K562 (cell line): ENCODE data around the gene POLR3K. TPM values are rescaled to one million over a fixed set of nuclear protein-coding genes. Genes with fewer than 3 reads are reported as not detected.

Experiments used
- ADNP ChIP-seq: fragments of 200-800 bp; sonication (Bioruptor generic); IDR thresholded peaks from 2 replicates; pipeline ENCODE4 v1.6.1; 2016; ENCODE audit warnings: missing genetic modification characterization, missing compliant biosample characterization
- CEBPB ChIP-seq: fragments of 450-650 bp; IDR thresholded peaks from 2 replicates; pipeline ENCODE4 v1.6.1; 2016; ENCODE audit warnings: missing genetic modification characterization, missing compliant biosample characterization
- COPS2 ChIP-seq: fragments of 450-650 bp; conservative IDR thresholded peaks from 2 replicates; pipeline ENCODE4 v1.6.1; 2016; ENCODE audit warnings: mild to moderate bottlenecking, moderate library complexity
- KAT8 ChIP-seq: fragments of 450-650 bp; IDR thresholded peaks from 2 replicates; pipeline ENCODE4 v1.6.1; 2016; ENCODE audit warnings: low read depth, mild to moderate bottlenecking
- KLF10 ChIP-seq: fragments of 250-450 bp; sonication (Bioruptor Pico); IDR thresholded peaks from 2 replicates; pipeline ENCODE4 v1.6.1; 2021; ENCODE audit warnings: matching md5 sums
- PML ChIP-seq: IDR thresholded peaks from 2 replicates; pipeline ENCODE4 v1.6.1; 2012; ENCODE audit warnings: low read length, inconsistent platforms
- PPARD ChIP-seq: fragments of 250-450 bp; sonication (Bioruptor Pico); IDR thresholded peaks from 2 replicates; pipeline ENCODE4 v1.8.0; 2022; ENCODE audit warnings: inconsistent platforms, mild to moderate bottlenecking, moderate library complexity
- RERE ChIP-seq: sonication (generic); formaldehyde crosslinking; IDR thresholded peaks from 2 replicates; pipeline ENCODE4 v1.8.0; 2023; ENCODE audit warnings: missing genetic modification reagents, mild to moderate bottlenecking, borderline replicate concordance
- SAFB ChIP-seq: fragments of 200-400 bp; formaldehyde crosslinking; IDR thresholded peaks from 2 replicates; pipeline ENCODE4 v1.6.1; 2017; ENCODE audit warnings: low read depth, low read length, borderline replicate concordance
- TEAD1 ChIP-seq, 2 experiments: fragments of 450-650 bp in 1 of 2; sonication (generic) in 1 of 2; formaldehyde crosslinking; IDR thresholded peaks; 2 replicates each; pipeline versions ENCODE4 v1.4.0 to v1.8.0; 2020 to 2022; ENCODE audit warnings: mild to moderate bottlenecking in 2 of 2, missing genetic modification reagents in 1 of 2
- ZMIZ1 ChIP-seq, 2 experiments: fragments of 150-350 bp in 1 of 2; IDR thresholded peaks; 2 replicates each; pipeline ENCODE4 v1.6.1; 2012 to 2016; ENCODE audit warnings: low read depth in 2 of 2, low read length in 2 of 2, mild to moderate bottlenecking in 1 of 2, moderate library complexity in 1 of 2
- ZNF140 ChIP-seq: fragments of 250-450 bp; sonication (Bioruptor Pico); IDR thresholded peaks from 2 replicates; pipeline ENCODE4 v1.8.0; 2021; ENCODE audit warnings: moderate library complexity, mild to moderate bottlenecking, inconsistent platforms
- ZNF184 ChIP-seq: sonication (generic); formaldehyde crosslinking; IDR thresholded peaks from 2 replicates; pipeline ENCODE4 v1.5.0; 2020; ENCODE audit warnings: missing genetic modification reagents
- ZNF384 ChIP-seq: IDR thresholded peaks from 2 replicates; pipeline ENCODE4 v1.6.1; 2012; ENCODE audit warnings: low read depth, low read length, improper control_type of control experiment
- ZZZ3 ChIP-seq: fragments of 450-650 bp; IDR thresholded peaks from 2 replicates; pipeline ENCODE4 v1.6.1; 2016; ENCODE audit warnings: antibody characterized with exemption, mild to moderate bottlenecking, moderate library complexity
- polyA plus RNA-seq, 8 experiments: library from polyadenylated mRNA; depleted of rRNA in 4 of 8; stranded (reverse) in 5 of 8; unstranded in 3 of 8; fragments of >200 nt; fragmentation: Nextera tagmentation in 2 of 8; fragmentation: Illumina TruSeq in 1 of 8; extraction: Ambion mirVana in 2 of 8; extraction: Trizol in 1 of 8; gene quantifications; 2 replicates each; pipeline versions ENCODE4 v1.2.1 to v1.2.3, GENCODE V29; 2011 to 2014; ENCODE audit warnings: inconsistent platforms in 1 of 8, missing spikeins in 1 of 8
- total RNA-seq, 7 experiments: library from RNA; depleted of rRNA in 6 of 7; stranded (reverse); fragments of >200 nt in 6 of 7; fragmentation: Illumina TruSeq in 2 of 7; extraction: Trizol in 2 of 7; gene quantifications; 2 replicates each; pipeline versions ENCODE4 v1.2.1 to v1.2.3, GENCODE V29; 2011 to 2021; ENCODE audit warnings: low replicate concordance in 1 of 7
- TF ChIP-seq, protein P1 (sequence below): fragments of 450-650 bp; IDR thresholded peaks from 2 replicates; pipeline ENCODE4 v1.6.1; 2018; ENCODE audit not compliant: partially characterized antibody

Gene POLR3K
- total and polyA plus RNA-seq, 9 of the 15 experiments (the other 6 are each of a cell fraction or from before 2014, with no cell fraction given): 42.1 to 315 (median 86.7) TPM

DNA sequence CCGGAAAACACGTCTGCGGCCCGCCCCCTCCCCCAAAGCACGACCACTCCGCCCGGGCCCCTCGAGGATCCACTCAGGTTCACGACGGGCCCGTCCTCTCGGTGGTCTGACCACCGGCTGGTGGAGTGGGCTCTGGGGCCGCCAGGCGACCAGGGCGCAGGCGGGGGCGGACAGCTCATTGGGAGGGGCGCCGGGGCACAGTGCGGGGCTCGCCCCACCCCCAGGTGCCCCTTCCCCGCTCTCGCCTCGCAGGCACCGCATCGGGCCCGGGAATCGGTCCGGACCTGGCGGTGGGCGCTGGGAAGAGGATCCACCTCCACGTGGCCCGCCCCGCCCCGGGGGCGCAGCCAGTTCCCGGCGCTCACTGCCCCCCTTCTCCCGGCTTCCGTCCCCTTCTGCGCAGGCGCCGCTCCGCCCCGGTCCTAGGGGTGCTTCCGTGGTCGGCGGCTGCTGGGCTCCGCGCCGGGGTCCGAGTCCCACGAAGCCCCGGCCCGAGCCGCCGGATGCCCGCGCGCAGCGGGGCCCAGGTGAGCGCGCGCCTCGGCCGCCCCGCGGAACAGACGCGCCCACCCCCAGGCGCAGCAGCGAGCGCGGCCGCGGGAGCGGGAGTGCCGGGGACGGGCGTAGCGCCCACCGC lies 24.5 kb upstream of the POLR3K start, which contains the start of gene MPG (continued):
- TF ChIP-seq RERE (CRISPR knock-in tag) (no peak), ZNF140 (CRISPR knock-in tag) (no peak), KAT8 (no peak), ZNF384 (no peak), COPS2 (no peak), PPARD (CRISPR knock-in tag) (no peak), PML (no peak), ZNF184 (CRISPR knock-in tag) (0 out of 2 replicates have a peak, but pooled peaks have one; percentile 30), ZZZ3 (no peak), CEBPB (tag) (no peak), SAFB (0 out of 2 replicates have a peak, but pooled peaks have one; percentile 44), TEAD1 (CRISPR knock-in tag; IDR thresholded peaks at IDR 0.05) (no peak), KLF10 (CRISPR knock-in tag) (no peak), ZMIZ1 (IDR thresholded peaks at IDR 0.05; ENCODE audit: low read depth in 2 of 2, low read length in 2 of 2) (no peak), ADNP (no peak)
- TF ChIP-seq, protein P1, sequence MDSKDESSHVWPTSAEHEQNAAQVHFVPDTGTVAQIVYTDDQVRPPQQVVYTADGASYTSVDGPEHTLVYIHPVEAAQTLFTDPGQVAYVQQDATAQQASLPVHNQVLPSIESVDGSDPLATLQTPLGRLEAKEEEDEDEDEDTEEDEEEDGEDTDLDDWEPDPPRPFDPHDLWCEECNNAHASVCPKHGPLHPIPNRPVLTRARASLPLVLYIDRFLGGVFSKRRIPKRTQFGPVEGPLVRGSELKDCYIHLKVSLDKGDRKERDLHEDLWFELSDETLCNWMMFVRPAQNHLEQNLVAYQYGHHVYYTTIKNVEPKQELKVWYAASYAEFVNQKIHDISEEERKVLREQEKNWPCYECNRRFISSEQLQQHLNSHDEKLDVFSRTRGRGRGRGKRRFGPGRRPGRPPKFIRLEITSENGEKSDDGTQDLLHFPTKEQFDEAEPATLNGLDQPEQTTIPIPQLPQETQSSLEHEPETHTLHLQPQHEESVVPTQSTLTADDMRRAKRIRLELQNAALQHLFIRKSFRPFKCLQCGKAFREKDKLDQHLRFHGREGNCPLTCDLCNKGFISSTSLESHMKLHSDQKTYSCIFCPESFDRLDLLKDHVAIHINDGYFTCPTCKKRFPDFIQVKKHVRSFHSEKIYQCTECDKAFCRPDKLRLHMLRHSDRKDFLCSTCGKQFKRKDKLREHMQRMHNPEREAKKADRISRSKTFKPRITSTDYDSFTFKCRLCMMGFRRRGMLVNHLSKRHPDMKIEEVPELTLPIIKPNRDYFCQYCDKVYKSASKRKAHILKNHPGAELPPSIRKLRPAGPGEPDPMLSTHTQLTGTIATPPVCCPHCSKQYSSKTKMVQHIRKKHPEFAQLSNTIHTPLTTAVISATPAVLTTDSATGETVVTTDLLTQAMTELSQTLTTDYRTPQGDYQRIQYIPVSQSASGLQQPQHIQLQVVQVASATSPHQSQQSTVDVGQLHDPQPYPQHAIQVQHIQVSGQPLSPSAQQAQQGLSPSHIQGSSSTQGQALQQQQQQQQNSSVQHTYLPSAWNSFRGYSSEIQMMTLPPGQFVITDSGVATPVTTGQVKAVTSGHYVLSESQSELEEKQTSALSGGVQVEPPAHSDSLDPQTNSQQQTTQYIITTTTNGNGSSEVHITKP: no peak
